Spleen (tissue), 11 donors: ENCODE data around the gene C9orf78. TPM values are rescaled to one million over a fixed set of nuclear protein-coding genes. Genes with fewer than 3 reads are reported as not detected.

Source experiments
- DNase-seq: peaks from one replicate; pipeline ENCODE4 v3.0.0-alpha.2; 2020
- H3K27ac ChIP-seq, 8 donors: fragments of 200-600 bp; sonication (generic) in 7 of 8; 1 replicate in 4 of 8; 2 replicates in 4 of 8; pipeline versions ENCODE4 v1.5.0 to v1.8.0; 2016 to 2021; ENCODE audit warnings: inconsistent platforms in 4 of 8, mild to moderate bottlenecking in 4 of 8, moderate library complexity in 1 of 8
- H3K27me3 ChIP-seq, 7 donors: fragments of 200-600 bp; sonication (generic) in 6 of 7; replicated peaks in 1 of 7; 1 replicate in 4 of 7; 2 replicates in 3 of 7; pipeline versions ENCODE4 v1.5.0 to v1.8.0; 2016 to 2021; ENCODE audit warnings: inconsistent platforms in 3 of 7, mild to moderate bottlenecking in 1 of 7
- H3K36me3 ChIP-seq, 6 donors: fragments of 200-600 bp; sonication (generic) in 5 of 6; 1 replicate in 4 of 6; 2 replicates in 2 of 6; pipeline versions ENCODE4 v1.5.0 to v1.8.0; 2016 to 2021; ENCODE audit warnings: inconsistent platforms in 2 of 6
- H3K4me1 ChIP-seq, 6 donors: fragments of 200-600 bp; sonication (generic) in 5 of 6; 1 replicate in 3 of 6; 2 replicates in 3 of 6; pipeline versions ENCODE4 v1.5.0 to v1.8.0; 2016 to 2021; ENCODE audit warnings: inconsistent platforms in 3 of 6
- H3K4me3 ChIP-seq, 8 donors: fragments of 200-600 bp; sonication (generic) in 7 of 8; 1 replicate in 4 of 8; 2 replicates in 4 of 8; pipeline versions ENCODE4 v1.5.0 to v1.8.0; 2016 to 2021; ENCODE audit warnings: inconsistent platforms in 4 of 8, mild to moderate bottlenecking in 4 of 8, moderate library complexity in 2 of 8
- H3K9me3 ChIP-seq, 8 donors: fragments of 200-600 bp; sonication (generic) in 7 of 8; 1 replicate in 4 of 8; 2 replicates in 4 of 8; pipeline versions ENCODE4 v1.5.0 to v1.8.0; 2016 to 2021; ENCODE audit warnings: inconsistent platforms in 4 of 8
- POLR2A ChIP-seq, 3 donors: fragments of 450-650 bp; IDR thresholded peaks; one replicate each; pipeline ENCODE4 v1.5.1; 2017; ENCODE audit warnings: antibody characterized with exemption in 3 of 3, mild to moderate bottlenecking in 1 of 3
- POLR2AphosphoS5 ChIP-seq, 3 donors: sonication (generic); formaldehyde crosslinking; IDR thresholded peaks; one replicate each; pipeline ENCODE4 v1.5.1; 2017; ENCODE audit warnings: antibody characterized with exemption in 3 of 3
- WGBS, 5 donors: extraction: QIAGEN DNeasy Blood & Tissue Kit in 3 of 5; methylation state at CpG; one replicate each; pipeline versions ENCODE4 v1.1.5 to v1.1.7; 2013 to 2018; 5-methylcytosine and 5-hydroxymethylcytosine counted together
- intact Hi-C: fragments of 100-400 bp; cut with DNase I; formaldehyde crosslinking; loops from one replicate; pipeline ENCODE4 v1.15.0; 2023; ENCODE audit warnings: low total_unique reads
- polyA plus RNA-seq, 3 donors: library from polyadenylated mRNA; stranded (reverse); fragments of 200-250 nt; gene quantifications; one replicate each; pipeline ENCODE4 v1.2.1, GENCODE V29; 2013
- total RNA-seq, 7 donors: library from RNA; depleted of rRNA in 3 of 7; stranded (reverse); fragments of >200 nt in 3 of 7; fragmentation: NEBNext Ultra II Directional in 4 of 7; extraction: Animal tissue kit (Norgen Biotek cat#: 25700) in 4 of 7; gene quantifications; one replicate each; pipeline versions ENCODE4 v1.1.0 to v1.2.1, GENCODE V29; 2016 to 2021
- TF ChIP-seq, protein P1 (sequence below), 11 experiments: fragments of 200-600 bp in 7 of 11; fragments of 450-650 bp in 4 of 11; sonication (generic) in 4 of 11; IDR thresholded peaks in 8 of 11; conservative IDR thresholded peaks in 3 of 11; 1 replicate in 7 of 11; 2 replicates in 4 of 11; pipeline versions ENCODE4 v1.4.0 to v1.8.0; 2016 to 2021; ENCODE audit warnings: antibody characterized with exemption in 11 of 11, inconsistent platforms in 4 of 11, mild to moderate bottlenecking in 1 of 11
- donor health status: healthy with polysubstance abuse.
- donor health status: DM: no; HTN: no; CAD: no; lungs with moderate emphysema.
- donor health status: DM: no; HTN: no; CAD: no.
- donor health status: Bipolar disorder and iron deficiency.
- donor health status: healthy.
- donor health status: DM: no; HTN: no; CAD: no.
- donor health status: DM: yes; HTN: yes; CAD: no.

C9orf78 gene
- total and polyA plus RNA-seq, 10 donors: 35.6 to 105 (median 48.7) TPM

DNA sequence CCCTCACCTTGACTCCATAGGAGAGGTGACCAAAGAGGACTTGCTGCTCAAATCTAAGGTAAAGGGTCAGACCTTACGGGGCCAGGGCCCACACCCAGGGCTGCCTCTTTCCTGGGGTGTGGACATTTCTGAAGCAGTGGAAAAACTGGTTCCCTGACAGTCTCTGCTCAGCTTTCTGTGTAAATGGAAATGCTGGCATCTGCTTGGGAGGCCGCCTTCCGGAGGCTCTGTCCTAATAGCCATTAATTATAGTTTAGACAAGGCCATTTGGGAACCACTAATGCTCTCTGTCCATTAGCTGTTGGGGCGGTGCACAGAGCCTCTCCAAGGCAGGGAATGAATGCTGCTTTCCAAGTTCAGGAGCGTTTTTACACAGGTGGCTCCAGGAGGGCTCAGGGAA is 17.5 kb upstream of the C9orf78 start:
- TF ChIP-seq, protein P1, sequence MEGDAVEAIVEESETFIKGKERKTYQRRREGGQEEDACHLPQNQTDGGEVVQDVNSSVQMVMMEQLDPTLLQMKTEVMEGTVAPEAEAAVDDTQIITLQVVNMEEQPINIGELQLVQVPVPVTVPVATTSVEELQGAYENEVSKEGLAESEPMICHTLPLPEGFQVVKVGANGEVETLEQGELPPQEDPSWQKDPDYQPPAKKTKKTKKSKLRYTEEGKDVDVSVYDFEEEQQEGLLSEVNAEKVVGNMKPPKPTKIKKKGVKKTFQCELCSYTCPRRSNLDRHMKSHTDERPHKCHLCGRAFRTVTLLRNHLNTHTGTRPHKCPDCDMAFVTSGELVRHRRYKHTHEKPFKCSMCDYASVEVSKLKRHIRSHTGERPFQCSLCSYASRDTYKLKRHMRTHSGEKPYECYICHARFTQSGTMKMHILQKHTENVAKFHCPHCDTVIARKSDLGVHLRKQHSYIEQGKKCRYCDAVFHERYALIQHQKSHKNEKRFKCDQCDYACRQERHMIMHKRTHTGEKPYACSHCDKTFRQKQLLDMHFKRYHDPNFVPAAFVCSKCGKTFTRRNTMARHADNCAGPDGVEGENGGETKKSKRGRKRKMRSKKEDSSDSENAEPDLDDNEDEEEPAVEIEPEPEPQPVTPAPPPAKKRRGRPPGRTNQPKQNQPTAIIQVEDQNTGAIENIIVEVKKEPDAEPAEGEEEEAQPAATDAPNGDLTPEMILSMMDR (IDR thresholded peaks at IDR 0.05 in 8 of 11, conservative IDR thresholded peaks at IDR 0.05 in 3 of 11): no peak
- TF ChIP-seq POLR2AphosphoS5 (IDR thresholded peaks at IDR 0.05) (no peak), POLR2A (IDR thresholded peaks at IDR 0.05) (no peak)
- H3K9me3 ChIP-seq: no peaks in the 10 kb centered on the region
- 64 to 80% (median 73%) methylated on average over 5 of the region's 5 CpGs for WGBS, 5 donors
- no peak for DNase-seq
- peaks cover 7 to 90% (median 62%) of the 10 kb centered on the region in 6 donors for H3K36me3 ChIP-seq
- peak overlapping the region in 5 of 8 donors; percentile 24 to 52 (median 39) for H3K27ac ChIP-seq
- no peak overlapping the region for H3K4me3 ChIP-seq
- intact Hi-C loops: no loop called here
- no peaks in the 10 kb centered on the region for H3K27me3 ChIP-seq
- peaks cover 0 to 33% (median 2%) of the 10 kb centered on the region in 6 donors for H3K4me1 ChIP-seq

DNA sequence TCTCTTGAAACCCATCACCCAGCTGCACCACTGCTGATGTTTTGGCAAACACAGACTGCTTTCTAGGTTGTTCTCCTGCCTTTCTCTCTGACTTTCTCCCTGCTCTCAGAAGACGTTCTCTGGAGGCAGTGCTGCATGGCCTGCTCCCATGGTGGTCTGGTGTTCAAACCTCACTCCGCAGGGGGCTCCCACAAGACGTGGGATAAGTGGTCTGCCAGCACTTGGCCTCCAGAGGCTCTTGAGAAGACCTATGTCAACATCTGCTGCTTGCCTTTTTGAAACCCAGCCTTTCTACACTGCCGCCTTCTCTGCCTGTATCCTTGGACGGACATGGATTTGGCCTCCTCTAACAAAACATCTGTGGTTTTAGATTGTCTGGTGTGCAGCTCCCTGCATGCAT is 16.7 kb upstream of the C9orf78 start:
- no peak overlapping the region for H3K4me3 ChIP-seq
- H3K27ac ChIP-seq: peak overlapping the region in 1 of 8 donors; percentile 52
- DNase-seq: no peak
- TF ChIP-seq, protein P1 (IDR thresholded peaks at IDR 0.05 in 8 of 11, conservative IDR thresholded peaks at IDR 0.05 in 3 of 11): no peak
- TF ChIP-seq POLR2A (IDR thresholded peaks at IDR 0.05): no peak
- TF ChIP-seq POLR2AphosphoS5 (IDR thresholded peaks at IDR 0.05): no peak
- WGBS, 5 donors: 73 to 86% (median 85%) methylated on average over 5 of the region's 5 CpGs
- peaks cover 0 to 40% (median 5%) of the 10 kb centered on the region in 6 donors for H3K4me1 ChIP-seq
- intact Hi-C loops: no loop called here
- H3K9me3 ChIP-seq: no peaks in the 10 kb centered on the region
- peaks cover 4 to 82% (median 55%) of the 10 kb centered on the region in 6 donors for H3K36me3 ChIP-seq
- H3K27me3 ChIP-seq: no peaks in the 10 kb centered on the region

DNA sequence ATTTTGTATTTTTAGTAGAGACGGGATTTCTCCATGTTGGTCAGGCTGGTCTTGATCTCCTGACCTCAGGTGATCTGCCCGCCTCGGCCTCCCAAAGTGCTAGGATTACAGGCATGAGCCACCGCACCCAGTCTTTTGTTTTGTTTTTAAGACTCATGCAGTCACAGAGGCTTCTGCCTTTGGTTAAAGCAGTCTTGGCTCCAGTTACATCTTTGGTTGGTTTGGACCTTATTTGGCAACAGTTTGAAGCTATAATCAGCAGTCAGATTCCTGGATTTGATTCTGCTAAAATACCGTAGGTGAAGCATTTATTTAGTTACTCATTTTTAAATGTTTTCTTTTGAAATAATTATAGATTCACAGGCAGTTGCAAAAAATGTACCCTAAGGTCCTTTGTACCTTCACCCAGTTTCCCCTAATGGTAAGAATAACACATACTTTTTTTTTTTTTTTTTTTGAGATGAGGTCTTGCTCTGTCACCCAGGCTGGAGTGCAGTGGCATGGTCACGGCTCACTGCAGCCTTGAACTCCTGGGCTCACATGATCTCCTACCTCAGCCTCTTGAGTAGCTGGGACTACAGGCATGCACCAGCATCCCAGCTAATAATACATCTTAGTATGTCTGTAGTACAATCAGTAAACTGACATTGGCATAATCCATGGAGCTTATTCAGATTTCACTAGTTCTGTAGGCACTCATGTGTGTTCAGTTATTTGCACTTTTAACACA is 15.9 kb upstream of the C9orf78 start:
- no peaks in the 10 kb centered on the region for H3K9me3 ChIP-seq
- peaks cover 0 to 47% (median 5%) of the 10 kb centered on the region in 6 donors for H3K4me1 ChIP-seq
- intact Hi-C loops: no loop called here
- 81 to 95% (median 93%) methylated on average over 6 of the region's 6 CpGs for WGBS, 5 donors
- H3K36me3 ChIP-seq: peaks cover 4 to 74% (median 48%) of the 10 kb centered on the region in 6 donors
- TF ChIP-seq POLR2AphosphoS5 (IDR thresholded peaks at IDR 0.05): no peak
- no peak for TF ChIP-seq POLR2A (IDR thresholded peaks at IDR 0.05)
- DNase-seq: no peak
- no peak overlapping the region for H3K4me3 ChIP-seq
- no peaks in the 10 kb centered on the region for H3K27me3 ChIP-seq
- no peak overlapping the region for H3K27ac ChIP-seq

DNA sequence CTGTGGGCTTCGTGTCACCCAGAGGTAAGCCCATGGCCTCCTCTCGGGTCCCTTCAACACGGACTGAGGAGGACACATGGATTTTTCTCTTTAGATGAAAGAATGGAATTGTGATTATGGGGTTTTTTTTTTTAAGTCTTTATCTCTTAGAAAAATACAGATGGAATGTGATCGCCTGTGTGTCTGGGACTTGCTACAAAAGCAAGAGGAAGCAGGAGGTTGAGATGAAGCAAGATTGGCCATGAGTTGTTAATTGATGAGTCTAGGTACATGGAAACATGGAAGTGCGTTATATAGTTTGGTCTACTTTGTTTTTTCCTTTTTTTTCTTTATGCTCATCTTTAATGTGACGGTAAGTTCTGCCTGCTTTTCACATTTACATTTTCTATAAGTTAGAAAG is 14.8 kb upstream of the C9orf78 start:
- H3K27me3 ChIP-seq: no peaks in the 10 kb centered on the region
- TF ChIP-seq POLR2AphosphoS5 (IDR thresholded peaks at IDR 0.05) (no peak), POLR2A (IDR thresholded peaks at IDR 0.05) (no peak)
- TF ChIP-seq, protein P1 (IDR thresholded peaks at IDR 0.05 in 8 of 11, conservative IDR thresholded peaks at IDR 0.05 in 3 of 11): no peak
- H3K9me3 ChIP-seq: no peaks in the 10 kb centered on the region
- 76 to 85% (median 79%) methylated on average over 6 of the region's 6 CpGs for WGBS, 5 donors
- H3K4me1 ChIP-seq: peaks cover 0 to 57% (median 15%) of the 10 kb centered on the region in 6 donors
- peaks cover 4 to 63% (median 42%) of the 10 kb centered on the region in 6 donors for H3K36me3 ChIP-seq
- no peak for DNase-seq
- intact Hi-C loops: no loop called here
- H3K27ac ChIP-seq: no peak overlapping the region
- no peak overlapping the region for H3K4me3 ChIP-seq
